Memory B cell (primary cell): ENCODE measurements around the gene SELENOV.

Experiments used
- ATAC-seq: fragments of 150-1000 bp; cut with Tn5 transposase; 2 replicates; pipeline ENCODE4 v1.10.0; 2021; ENCODE audit warnings: low read depth, mild to moderate bottlenecking, moderate library complexity
- DNase-seq, 2 donors: peaks; one replicate each; pipeline ENCODE4 v3.0.0; 2022; ENCODE audit warnings: low spot score in 2 of 2
- H3K27ac Mint-ChIP-seq: one replicate; pipeline ENCODE4 v1.8.0; 2022; ENCODE audit warnings: mild to moderate bottlenecking, moderate library complexity, mixed read lengths
- H3K27me3 Mint-ChIP-seq: one replicate; pipeline ENCODE4 v1.8.0; 2022; ENCODE audit warnings: mixed read lengths
- H3K36me3 Mint-ChIP-seq: one replicate; pipeline ENCODE4 v1.8.0; 2022; ENCODE audit warnings: mild to moderate bottlenecking, mixed read lengths
- H3K4me1 Mint-ChIP-seq: one replicate; pipeline ENCODE4 v1.8.0; 2022; ENCODE audit warnings: mixed read lengths
- H3K4me3 Mint-ChIP-seq: one replicate; pipeline ENCODE4 v1.8.0; 2022; ENCODE audit warnings: mild to moderate bottlenecking, moderate library complexity, mixed read lengths
- H3K9me3 Mint-ChIP-seq: one replicate; pipeline ENCODE4 v1.8.0; 2022; ENCODE audit warnings: mixed read lengths

Gene SELENOV

DNA sequence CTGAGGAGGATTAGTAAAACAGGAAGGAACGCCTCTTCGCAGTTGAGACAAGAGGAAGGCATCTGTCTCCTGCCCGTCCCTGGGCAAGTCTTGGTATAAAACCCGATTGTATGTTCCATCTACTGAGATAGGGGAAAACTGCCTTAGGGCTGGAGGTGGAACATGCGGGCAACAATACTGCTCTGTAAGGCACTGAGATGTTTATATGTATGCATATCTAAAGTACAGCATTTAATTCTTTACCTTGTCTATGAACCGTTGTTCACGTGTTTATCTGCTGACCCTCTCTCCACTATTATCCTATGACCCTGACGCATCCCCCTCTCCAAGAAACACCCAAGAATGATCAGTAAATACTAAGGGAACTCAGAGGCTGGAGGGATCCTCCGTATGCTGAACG is 35.0 kb upstream of the SELENOV start:
- DNase-seq: no peak
- H3K9me3 Mint-ChIP-seq: no peaks in the 10 kb centered on the region
- H3K36me3 Mint-ChIP-seq: peaks cover 11% of the 10 kb centered on the region
- peak overlapping the region; percentile 91 for H3K27ac Mint-ChIP-seq
- no peaks in the 10 kb centered on the region for H3K27me3 Mint-ChIP-seq
- peaks cover 21% of the 10 kb centered on the region for H3K4me1 Mint-ChIP-seq
- H3K4me3 Mint-ChIP-seq: peak overlapping the region; percentile 92
- ATAC-seq: no peak

DNA sequence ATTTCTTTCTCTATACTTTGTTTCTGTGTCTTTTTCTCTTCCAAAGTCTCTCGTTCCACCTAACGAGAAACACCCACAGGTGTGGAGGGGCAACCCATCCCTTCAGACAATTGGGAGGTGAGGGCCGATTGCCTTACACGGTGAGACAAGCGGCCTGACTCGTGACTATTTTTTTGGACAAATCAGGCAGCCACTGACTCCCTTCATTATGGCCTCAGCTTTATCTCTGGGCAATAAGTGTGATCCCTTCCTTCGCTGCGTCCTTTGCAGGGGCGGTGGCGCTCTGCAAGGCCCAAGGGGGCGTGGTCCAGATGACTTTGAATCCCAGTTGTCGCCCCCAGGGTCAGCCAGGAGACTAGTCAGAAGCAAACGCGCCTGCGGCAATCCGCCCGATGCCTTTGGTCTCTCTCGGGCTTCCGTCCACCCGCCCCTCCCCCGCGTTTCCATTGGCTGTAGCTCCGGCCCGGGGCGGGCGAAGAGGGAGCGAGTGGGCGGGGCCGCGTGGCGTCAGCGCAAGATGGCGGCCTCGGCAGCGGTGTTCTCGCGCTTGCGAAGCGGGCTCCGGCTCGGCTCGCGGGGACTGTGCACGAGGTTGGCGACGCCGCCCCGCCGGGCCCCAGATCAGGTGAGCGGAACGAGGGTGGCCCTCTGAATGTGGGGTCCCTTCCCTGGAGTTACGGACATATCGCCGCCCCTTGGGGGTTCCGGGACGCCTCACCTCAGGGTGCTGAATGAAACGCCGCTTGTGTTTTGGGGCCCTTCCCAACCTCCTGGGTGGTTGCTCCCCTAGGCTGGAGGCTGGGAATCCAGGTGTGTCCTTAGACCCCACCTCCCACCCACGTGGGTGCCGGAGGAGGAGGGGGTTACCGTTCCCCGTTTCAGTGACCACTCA is 34.4 kb upstream of the SELENOV start, which contains the start of gene TIMM50:
Gene TIMM50, plus strand, starts transcription at position 502 of the 892 bp plus-strand sequence. Its CDS starts 16 bp downstream, at position 518.
- Mint-ChIP-seq H3K27me3 (no peaks in the 10 kb centered on the region), H3K36me3 (peaks cover 8% of the 10 kb centered on the region), H3K9me3 (no peaks in the 10 kb centered on the region), H3K4me3 (peak within 1 kb of the TSS; percentile 92), H3K4me1 (peaks cover 21% of the 10 kb centered on the region), H3K27ac (peak within 1 kb of the TSS; percentile 91)
- ATAC-seq: peak; percentile 97
- DNase-seq: peak; percentile 94

DNA sequence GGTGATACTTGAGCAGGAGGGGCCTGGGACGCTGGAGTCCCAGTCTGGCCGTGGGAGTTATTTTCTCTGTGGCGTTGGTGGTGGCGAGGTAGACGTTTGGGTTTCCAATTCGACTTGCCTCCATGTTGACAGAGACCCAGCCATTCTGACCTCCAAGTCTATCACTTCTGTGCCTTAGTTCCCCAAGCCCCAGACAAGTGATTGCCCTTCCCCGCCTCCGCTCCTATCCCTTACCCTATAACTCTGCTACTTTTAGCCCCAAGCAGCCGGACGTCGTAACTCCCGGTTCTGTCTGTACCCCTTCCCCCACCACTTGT is 33.8 kb upstream of the SELENOV start:
- H3K27ac Mint-ChIP-seq: peak overlapping the region; percentile 91
- no peak for ATAC-seq
- peak overlapping the region; percentile 92 for H3K4me3 Mint-ChIP-seq
- H3K9me3 Mint-ChIP-seq: no peaks in the 10 kb centered on the region
- peaks cover 21% of the 10 kb centered on the region for H3K4me1 Mint-ChIP-seq
- peaks cover 9% of the 10 kb centered on the region for H3K36me3 Mint-ChIP-seq
- no peak for DNase-seq
- no peaks in the 10 kb centered on the region for H3K27me3 Mint-ChIP-seq

DNA sequence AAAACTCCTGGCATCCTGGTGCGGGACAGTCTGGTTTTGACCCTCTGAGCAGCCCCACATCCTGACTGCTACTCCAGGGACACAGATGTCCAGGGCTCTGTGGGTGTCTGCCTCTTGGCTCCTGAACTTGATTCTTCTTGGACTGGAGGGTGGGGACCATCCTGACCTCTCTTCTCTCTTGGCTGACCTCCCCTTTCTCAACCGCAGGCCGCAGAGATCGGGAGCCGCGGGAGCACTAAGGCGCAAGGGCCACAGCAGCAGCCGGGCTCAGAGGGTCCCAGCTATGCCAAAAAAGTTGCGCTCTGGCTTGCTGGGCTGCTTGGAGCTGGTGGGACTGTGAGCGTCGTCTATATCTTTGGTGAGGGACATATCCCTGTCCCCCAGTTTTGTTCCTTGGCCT is 33.3 kb upstream of the SELENOV start:
- H3K36me3 Mint-ChIP-seq: peaks cover 7% of the 10 kb centered on the region

DNA sequence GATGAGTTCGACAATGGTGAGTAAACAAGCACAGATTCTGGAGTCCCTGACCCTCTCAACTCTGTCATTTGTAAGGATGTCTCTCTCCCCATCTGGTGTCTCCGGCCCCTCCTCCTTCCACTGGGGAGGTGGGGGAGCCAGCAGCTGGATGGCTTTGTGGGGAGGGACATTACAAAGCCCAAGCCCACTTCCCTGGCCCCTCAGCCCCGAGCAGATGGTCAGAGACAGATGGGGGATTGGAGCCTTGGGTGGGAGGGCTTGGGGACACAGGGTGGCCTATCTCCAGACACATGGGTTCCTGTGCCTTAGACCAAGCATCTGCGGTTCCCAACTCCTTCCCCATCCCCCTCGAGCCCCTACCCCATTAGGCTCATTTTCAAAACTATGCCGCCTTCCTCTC is 31.8 kb upstream of the SELENOV start:
- ATAC-seq (no peak), DNase-seq (no peak)
- Mint-ChIP-seq H3K27ac (no peak overlapping the region), H3K4me1 (peaks cover 21% of the 10 kb centered on the region), H3K27me3 (no peaks in the 10 kb centered on the region), H3K4me3 (no peak overlapping the region), H3K9me3 (no peaks in the 10 kb centered on the region), H3K36me3 (peaks cover 14% of the 10 kb centered on the region)

More for the DNA sequence above, 33.3 kb upstream of the SELENOV start:
- Mint-ChIP-seq H3K4me1 (peaks cover 21% of the 10 kb centered on the region), H3K27ac (peak overlapping the region; percentile 91), H3K27me3 (no peaks in the 10 kb centered on the region), H3K9me3 (no peaks in the 10 kb centered on the region), H3K4me3 (peak overlapping the region; percentile 92)
- ATAC-seq (no peak), DNase-seq (no peak)

DNA sequence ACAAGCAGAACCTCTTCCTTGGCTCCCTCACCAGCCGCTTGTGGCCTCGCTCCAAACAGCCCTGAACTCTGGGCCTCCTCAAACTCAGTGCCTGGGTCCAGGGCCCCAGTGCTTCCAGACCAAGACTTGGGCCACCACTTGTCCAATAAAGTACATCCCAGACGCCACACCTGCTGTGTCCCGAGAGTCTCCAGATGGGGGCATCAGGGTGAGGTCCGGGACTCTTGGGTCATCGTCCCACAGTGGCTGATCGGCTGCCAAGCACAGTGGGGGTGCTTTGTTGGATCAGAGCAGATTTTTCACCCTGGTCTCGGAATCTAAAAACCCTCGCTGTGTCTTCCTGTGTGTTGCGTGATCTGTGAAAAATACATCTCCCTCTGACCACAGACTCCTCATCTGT is 25.2 kb upstream of the SELENOV start:
- ATAC-seq: no peak
- Mint-ChIP-seq H3K27ac (no peak overlapping the region), H3K27me3 (no peaks in the 10 kb centered on the region), H3K4me3 (no peak overlapping the region), H3K4me1 (no peaks in the 10 kb centered on the region), H3K9me3 (no peaks in the 10 kb centered on the region), H3K36me3 (peaks cover 26% of the 10 kb centered on the region)
- DNase-seq: no peak

DNA sequence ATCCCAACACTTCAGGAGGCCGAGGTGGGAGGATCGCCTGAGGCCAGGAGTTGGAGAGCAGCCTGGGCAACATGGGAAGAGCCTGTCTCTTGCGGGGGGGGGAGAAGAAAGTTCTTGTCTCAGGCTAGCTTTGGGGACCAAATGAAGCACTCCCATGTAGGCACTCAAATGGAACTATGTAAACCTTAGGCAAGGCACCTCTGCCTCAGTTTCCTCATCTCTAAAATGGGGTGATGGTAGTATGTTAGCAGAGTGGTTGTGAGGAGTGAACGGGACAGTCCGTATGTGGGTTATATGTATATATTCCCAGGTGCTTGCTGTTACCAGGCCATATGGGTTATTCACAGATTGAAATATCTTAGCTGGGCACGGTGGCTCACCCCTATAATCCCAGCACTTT is 22.7 kb upstream of the SELENOV start:
- no peak overlapping the region for H3K4me3 Mint-ChIP-seq
- DNase-seq (no peak), ATAC-seq (no peak)
- H3K9me3 Mint-ChIP-seq: no peaks in the 10 kb centered on the region
- peaks cover 18% of the 10 kb centered on the region for H3K36me3 Mint-ChIP-seq
- H3K4me1 Mint-ChIP-seq: no peaks in the 10 kb centered on the region
- no peak overlapping the region for H3K27ac Mint-ChIP-seq
- no peaks in the 10 kb centered on the region for H3K27me3 Mint-ChIP-seq

DNA sequence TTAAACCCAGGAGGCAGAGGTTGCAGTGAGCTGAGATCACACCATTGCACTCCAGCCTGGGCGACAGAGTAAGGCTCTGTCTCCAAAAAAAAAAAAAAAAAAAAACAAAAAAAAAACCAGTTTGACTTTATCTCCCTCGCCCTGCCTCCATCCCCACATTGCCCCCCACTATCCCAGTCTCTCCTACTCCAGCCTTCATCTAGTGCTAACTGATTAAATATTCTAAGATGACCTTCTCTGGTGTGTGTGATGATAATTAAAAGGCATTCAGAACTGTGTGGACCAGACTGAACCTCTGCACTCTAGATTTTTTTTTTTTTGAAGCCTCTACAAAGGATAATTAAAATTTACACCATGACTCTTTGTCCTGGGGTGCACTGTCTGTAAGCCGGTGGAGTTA is 22.2 kb upstream of the SELENOV start:
- no peaks in the 10 kb centered on the region for H3K9me3 Mint-ChIP-seq
- H3K4me3 Mint-ChIP-seq: no peak overlapping the region
- H3K27me3 Mint-ChIP-seq: no peaks in the 10 kb centered on the region
- ATAC-seq (no peak), DNase-seq (no peak)
- H3K27ac Mint-ChIP-seq: no peak overlapping the region
- H3K36me3 Mint-ChIP-seq: peaks cover 17% of the 10 kb centered on the region
- no peaks in the 10 kb centered on the region for H3K4me1 Mint-ChIP-seq

DNA sequence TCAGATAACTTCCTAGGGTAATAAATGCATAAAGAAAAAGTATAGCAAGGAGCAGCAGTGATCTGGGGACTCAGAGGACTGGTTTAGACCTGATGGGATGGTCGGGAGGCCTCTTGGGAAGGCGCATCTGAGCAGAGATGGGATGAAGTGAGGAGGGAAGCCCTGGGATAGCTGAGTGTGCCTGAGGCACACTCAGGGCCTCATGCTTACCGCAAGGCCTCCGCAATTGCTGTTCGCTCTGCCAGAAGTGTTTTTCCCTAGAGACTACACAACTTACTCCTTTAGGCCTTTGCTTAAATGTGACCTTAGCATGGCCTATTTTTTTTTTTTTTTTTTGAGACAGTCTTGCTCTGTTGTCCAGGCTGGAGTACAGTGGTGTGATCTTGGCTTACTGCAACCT is 20.3 kb upstream of the SELENOV start:
- peaks cover 5% of the 10 kb centered on the region for H3K36me3 Mint-ChIP-seq
- peaks cover 1% of the 10 kb centered on the region for H3K27me3 Mint-ChIP-seq
- no peak overlapping the region for H3K4me3 Mint-ChIP-seq
- DNase-seq: no peak
- no peak overlapping the region for H3K27ac Mint-ChIP-seq
- ATAC-seq: no peak
- H3K9me3 Mint-ChIP-seq: no peaks in the 10 kb centered on the region
- H3K4me1 Mint-ChIP-seq: peaks cover 12% of the 10 kb centered on the region

DNA sequence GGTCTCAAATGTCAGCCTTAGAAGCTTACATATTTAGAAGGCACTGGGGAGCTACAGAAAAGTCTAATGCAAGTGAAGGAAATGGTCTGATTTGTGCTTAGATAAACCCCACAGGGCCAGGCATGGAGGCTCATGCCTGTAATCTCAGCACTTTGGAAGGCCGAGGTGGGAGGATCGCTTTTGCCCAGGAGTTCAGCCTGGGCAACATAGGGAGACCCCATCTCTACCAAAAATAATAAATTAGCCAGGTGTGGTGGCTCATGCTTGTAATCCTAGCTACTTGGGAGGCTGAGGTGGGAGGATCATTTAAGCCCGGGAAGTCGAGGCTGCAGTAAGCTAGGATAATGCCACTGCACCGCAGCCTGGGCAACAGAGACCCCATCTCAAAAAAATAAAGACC is 18.9 kb upstream of the SELENOV start:
- no peak for ATAC-seq

DNA sequence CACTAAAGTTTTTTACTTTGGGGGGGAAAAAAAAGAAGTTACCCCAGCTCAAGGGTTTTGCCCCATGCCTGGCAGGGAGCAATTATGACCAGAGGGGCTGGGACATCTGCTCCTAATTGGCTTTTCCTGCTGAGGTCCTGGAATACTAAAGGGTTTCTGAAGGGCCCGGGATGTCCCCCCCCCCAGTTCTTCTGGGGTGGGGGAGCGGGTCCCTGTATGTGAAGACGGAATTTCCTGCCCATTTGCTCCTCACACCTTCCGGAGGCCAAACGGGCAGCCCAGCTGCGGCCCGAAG is 17.3 kb upstream of the SELENOV start:
- Mint-ChIP-seq H3K9me3 (no peaks in the 10 kb centered on the region), H3K4me1 (peaks cover 14% of the 10 kb centered on the region), H3K27ac (no peak overlapping the region), H3K4me3 (peak overlapping the region; percentile 76), H3K36me3 (no peaks in the 10 kb centered on the region), H3K27me3 (peaks cover 14% of the 10 kb centered on the region)
- ATAC-seq (no peak), DNase-seq (no peak)

More for the DNA sequence above, 18.9 kb upstream of the SELENOV start:
- H3K4me3 Mint-ChIP-seq: no peak overlapping the region
- H3K4me1 Mint-ChIP-seq: peaks cover 14% of the 10 kb centered on the region
- no peaks in the 10 kb centered on the region for H3K36me3 Mint-ChIP-seq
- H3K9me3 Mint-ChIP-seq: no peaks in the 10 kb centered on the region
- no peak for DNase-seq
- peaks cover 8% of the 10 kb centered on the region for H3K27me3 Mint-ChIP-seq
- no peak overlapping the region for H3K27ac Mint-ChIP-seq

DNA sequence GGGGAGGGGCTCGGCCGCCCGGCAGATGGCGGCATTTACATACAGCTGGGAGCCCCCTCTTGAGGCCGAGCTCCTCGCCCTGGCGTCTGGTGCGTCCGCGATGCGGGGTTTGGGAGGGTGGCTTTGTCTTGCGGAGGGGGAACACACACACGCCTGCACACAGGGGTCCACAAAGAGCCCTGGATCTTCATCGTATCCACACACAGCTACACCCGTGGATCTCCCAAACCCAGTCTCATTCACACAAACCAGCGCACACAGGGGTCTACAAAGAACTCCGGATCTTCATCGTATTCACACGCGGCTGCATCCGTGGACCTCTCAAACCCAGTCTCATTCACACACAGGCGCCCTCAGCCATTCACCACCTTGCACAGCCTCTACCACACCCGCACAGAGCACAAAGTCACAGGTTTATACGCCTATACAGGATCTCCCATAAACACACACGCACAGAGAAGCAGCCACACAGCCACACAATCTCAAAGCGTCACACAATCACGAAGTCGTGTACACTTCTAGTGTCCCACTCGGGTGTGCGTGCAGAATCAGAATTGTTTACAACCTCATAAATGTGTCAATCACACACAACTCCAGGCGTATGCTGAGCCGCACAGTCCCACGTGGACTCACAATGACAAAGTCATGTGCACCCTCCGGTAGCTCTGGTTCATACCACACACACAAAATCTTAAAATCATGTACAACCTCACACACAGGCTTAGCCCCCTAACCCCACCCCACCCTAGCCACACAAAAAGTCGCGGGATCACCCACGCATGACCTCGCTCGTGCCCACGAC is 16.7 kb upstream of the SELENOV start:
- Mint-ChIP-seq H3K4me3 (peak overlapping the region; percentile 76), H3K27me3 (peaks cover 15% of the 10 kb centered on the region), H3K9me3 (no peaks in the 10 kb centered on the region), H3K4me1 (peaks cover 16% of the 10 kb centered on the region), H3K27ac (no peak overlapping the region), H3K36me3 (no peaks in the 10 kb centered on the region)
- DNase-seq (no peak), ATAC-seq (peak; percentile 45)

DNA sequence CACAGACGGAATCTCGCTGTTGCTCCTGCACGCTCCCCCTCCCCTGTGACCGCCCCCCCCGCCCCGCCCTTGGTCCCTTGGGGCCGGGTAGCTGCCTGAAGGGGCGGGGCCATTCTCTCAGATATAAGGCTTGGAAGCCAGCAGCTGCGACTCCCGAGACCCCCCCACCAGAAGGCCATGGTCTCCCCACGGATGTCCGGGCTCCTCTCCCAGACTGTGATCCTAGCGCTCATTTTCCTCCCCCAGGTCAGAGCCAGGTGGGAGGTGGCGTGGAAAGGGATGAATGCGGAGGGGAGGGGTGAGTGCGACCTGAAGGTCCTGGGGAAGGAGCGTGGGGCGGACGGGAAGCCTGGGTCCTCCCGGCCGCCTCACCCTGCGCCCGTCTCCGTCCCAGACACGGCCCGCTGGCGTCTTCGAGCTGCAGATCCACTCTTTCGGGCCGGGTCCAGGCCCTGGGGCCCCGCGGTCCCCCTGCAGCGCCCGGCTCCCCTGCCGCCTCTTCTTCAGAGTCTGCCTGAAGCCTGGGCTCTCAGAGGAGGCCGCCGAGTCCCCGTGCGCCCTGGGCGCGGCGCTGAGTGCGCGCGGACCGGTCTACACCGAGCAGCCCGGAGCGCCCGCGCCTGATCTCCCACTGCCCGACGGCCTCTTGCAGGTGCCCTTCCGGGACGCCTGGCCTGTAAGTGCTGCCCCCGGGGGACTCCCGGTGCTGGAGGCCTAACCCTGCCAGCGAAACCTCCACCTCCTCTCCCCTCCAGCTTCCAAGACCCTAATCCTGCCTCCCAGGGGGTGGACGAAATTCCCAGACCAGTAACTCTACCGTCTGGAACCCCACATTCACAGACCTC is 15.9 kb upstream of the SELENOV start, which contains the start of gene DLL3:
Gene DLL3, plus strand, starts transcription at position 150 of the 845 bp plus-strand sequence. Its CDS starts 28 bp downstream, at position 178.
- peaks cover 23% of the 10 kb centered on the region for H3K27me3 Mint-ChIP-seq
- DNase-seq (peak in 1 of 2 donors; percentile 49), ATAC-seq (peak; percentile 43)
- peaks cover 24% of the 10 kb centered on the region for H3K4me1 Mint-ChIP-seq
- no peaks in the 10 kb centered on the region for H3K36me3 Mint-ChIP-seq
- H3K27ac Mint-ChIP-seq: no peak within 1 kb of the TSS
- H3K4me3 Mint-ChIP-seq: peak within 1 kb of the TSS; percentile 76
- no peaks in the 10 kb centered on the region for H3K9me3 Mint-ChIP-seq

DNA sequence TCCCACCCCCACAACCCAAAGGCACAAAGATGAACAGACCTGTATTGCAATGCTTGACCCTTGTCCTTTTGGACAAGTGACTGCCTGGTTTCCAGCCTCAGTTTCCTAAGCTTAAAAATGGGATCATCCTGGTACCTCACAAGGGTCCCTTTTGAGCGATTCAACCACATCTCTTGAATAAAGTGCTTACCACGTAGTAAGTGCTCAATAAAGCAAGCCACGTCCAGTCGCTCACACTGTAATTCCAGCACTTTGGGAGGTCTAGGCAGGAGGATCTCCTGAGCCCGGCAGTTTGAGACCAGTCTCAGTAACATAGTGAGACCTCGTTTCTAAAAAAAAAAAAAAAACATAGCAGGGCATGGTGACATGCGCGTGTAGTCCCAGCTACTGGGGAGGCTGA is 15.0 kb upstream of the SELENOV start:
- Mint-ChIP-seq H3K27ac (no peak overlapping the region), H3K36me3 (no peaks in the 10 kb centered on the region), H3K4me3 (peak overlapping the region; percentile 67), H3K9me3 (no peaks in the 10 kb centered on the region), H3K4me1 (peaks cover 24% of the 10 kb centered on the region), H3K27me3 (peaks cover 32% of the 10 kb centered on the region)
- DNase-seq (no peak), ATAC-seq (no peak)
